AG10803 (cell line): ENCODE data around the gene ACBD6.

Experiments
- DNase-seq: peaks from one replicate; pipeline ENCODE4 v3.0.0; 2010; ENCODE audit warnings: low read depth
- H3K4me3 ChIP-seq: 2 replicates; pipeline ENCODE4 v1.5.1; 2011; ENCODE audit warnings: mild to moderate bottlenecking, low read length, control low read depth
- TF ChIP-seq, protein P1 (sequence below): conservative IDR thresholded peaks from 2 replicates; pipeline ENCODE4 v1.5.1; 2011; ENCODE audit warnings: mild to moderate bottlenecking, low read length, control low read depth, inconsistent platforms

ACBD6 gene

DNA sequence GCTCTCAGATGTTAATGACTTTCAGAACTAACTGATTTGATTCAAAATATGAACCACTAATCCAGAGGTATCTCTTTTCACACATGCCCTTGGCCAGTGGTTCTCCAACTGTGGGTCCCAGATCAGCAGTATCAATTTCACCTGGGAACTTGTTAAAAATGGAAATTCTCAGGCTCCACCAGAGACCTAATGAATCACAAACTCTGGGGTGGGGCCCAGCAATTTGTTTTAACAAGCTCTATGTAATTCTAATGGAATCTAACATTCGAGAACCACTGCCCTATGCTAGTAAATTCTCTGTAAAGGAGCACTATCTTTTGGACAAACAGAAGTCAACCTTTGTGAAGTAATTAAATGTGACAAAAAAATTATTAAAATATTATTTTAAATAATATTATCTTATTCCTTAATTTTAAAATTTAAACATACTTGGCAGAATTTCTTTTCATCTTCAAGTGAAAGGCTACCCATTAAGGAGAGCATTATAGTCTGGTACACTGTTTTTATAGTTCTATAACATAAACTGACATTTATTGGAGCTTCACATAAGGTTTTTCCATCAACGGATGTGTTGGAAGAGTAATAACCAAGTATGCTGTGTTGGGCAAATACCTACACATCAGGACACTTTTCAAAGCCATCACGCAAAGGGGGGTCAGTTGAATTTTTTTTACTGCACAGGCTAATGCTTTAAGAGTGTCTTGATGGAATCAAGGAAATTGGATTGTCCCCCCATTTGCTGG lies 141.9 kb downstream of the ACBD6 start:
- no peak overlapping the region for H3K4me3 ChIP-seq
- peak; percentile 22 for DNase-seq
- TF ChIP-seq, protein P1, sequence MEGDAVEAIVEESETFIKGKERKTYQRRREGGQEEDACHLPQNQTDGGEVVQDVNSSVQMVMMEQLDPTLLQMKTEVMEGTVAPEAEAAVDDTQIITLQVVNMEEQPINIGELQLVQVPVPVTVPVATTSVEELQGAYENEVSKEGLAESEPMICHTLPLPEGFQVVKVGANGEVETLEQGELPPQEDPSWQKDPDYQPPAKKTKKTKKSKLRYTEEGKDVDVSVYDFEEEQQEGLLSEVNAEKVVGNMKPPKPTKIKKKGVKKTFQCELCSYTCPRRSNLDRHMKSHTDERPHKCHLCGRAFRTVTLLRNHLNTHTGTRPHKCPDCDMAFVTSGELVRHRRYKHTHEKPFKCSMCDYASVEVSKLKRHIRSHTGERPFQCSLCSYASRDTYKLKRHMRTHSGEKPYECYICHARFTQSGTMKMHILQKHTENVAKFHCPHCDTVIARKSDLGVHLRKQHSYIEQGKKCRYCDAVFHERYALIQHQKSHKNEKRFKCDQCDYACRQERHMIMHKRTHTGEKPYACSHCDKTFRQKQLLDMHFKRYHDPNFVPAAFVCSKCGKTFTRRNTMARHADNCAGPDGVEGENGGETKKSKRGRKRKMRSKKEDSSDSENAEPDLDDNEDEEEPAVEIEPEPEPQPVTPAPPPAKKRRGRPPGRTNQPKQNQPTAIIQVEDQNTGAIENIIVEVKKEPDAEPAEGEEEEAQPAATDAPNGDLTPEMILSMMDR: no peak

DNA sequence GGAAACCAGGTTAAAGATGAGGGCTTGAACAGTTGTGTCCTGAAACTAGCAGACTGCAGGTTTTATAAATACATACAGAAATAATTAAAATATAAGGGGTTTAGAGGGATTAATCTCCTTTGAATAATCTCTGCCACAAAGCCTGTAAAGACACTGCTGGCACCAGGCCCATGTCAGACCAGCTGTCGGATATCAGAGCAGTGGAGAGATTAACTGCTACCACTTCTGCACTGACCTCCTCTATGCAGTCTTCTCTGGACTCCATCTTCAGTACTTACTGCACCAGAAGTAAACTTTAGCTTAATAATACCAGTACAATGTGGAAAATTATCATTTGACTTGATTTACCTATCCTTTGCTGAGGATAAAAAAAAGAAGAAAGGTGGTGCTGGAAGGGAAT lies 143.7 kb downstream of the ACBD6 start:
- no peak overlapping the region for H3K4me3 ChIP-seq
- DNase-seq: peak; percentile 2
- TF ChIP-seq, protein P1: no peak

DNA sequence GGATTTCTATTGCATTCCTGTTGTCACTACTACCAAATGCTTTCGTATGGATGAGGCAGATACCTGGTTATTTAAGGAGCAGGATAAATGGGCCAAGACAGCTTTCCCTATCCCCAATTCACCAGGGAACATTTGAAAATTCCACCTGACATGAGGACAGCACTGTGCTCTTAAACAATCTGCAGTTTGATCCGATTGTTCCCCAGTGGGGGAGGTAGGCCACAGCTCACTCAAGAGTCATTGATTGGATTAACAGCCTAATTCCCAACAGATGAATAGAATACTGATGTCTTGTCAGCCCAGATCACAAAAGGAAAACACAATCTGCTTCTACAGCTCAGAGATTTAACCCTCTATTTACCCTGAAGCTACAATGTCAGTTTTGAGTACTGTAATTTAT lies 148.4 kb downstream of the ACBD6 start:
- TF ChIP-seq, protein P1: no peak
- no peak for DNase-seq
- H3K4me3 ChIP-seq: no peak overlapping the region

DNA sequence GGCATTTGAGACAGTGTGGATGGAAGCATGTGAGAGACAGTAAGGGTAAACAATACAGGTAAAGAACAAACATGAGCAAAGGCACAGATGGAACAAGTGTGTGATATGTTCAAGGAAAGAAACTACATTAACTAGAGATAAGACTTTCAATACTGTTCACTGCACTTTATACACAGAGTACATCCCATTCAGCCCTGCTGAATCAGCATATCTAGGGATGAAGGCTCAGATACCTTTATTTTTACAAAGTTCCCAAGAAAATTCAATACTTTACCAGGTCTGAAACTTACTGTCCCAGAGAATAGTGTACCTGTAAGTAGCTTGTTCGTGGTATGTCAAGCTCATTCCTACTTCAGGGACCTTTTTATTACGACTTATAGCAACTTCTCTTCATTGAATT lies 149.8 kb downstream of the ACBD6 start:
- TF ChIP-seq, protein P1: no peak
- H3K4me3 ChIP-seq: no peak overlapping the region
- no peak for DNase-seq

DNA sequence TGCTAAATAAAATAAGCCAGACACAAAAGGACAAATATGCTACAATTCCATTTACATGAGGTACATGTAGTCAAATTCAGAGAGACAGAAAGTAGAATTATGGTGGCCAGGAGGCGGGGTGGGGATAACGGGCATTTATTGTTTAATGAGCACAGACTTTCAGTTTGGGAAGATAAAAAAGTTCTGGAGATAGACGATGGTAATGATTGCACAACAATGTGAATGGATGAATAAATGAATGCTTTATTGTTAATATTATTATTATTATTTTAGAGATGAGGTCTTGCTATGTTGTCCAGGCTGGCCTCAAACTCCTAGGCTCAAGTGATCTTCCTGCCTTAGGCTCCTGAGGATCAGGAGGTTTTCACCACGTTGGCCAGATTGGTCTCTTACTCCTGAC lies 150.4 kb downstream of the ACBD6 start:
- H3K4me3 ChIP-seq: no peak overlapping the region
- no peak for DNase-seq
- TF ChIP-seq, protein P1: no peak

DNA sequence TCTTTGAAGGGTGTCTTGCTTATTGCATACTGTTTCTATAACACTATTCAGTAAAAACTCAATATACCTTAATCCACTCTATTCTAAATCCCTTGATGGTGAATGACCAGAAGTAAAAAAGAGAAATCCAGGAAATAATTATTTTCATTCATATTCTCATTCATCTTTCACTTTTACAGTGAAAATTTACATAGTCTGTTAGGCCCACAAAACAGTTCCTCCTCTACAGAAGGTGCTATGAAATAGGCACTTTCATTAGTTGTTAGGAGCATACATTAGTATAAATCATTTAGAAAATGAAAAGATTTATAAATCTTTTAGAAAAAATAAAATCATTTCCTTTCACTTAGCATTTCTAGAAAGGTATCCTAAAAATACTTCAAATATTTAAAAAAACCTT lies 157.2 kb downstream of the ACBD6 start:
- TF ChIP-seq, protein P1: no peak
- H3K4me3 ChIP-seq: no peak overlapping the region
- no peak for DNase-seq

DNA sequence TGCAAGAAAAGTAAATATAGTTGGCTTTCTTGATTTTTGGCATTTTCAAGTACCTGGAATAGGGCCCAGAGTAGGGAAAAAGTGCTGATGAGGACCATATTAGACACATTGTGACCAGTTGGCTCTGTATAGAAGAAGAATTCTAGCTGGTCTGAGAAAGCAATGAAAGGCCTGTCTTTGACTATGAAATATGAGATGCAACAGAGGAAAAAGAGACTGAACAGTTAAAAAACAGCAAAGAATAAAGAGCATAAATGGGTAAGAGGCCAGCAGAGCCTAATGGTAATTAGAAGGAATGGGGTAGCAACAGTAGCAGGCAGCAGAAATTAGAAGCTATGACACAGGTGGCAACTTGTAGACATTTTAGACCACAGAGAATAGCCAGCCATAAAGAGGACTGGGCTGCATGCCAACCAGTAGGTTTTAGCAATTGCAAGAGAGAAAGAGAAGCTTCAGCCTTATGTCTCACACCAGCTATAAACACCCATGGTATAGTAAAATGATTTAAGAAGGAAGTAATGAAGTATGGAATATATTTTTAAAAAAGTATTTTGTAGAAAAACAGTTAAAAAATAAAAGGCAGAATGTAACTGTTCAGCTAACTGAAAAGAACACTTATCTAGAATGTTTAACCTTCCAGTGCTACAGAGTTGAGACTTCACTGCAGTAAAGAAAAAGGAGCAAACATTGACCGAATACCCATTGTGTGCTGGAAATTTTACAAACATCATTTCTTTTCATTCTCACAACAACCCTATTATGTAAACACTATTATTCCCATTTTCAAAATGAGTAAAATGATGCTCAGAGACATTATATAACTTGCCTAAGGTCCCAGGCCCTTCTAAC lies 158.2 kb downstream of the ACBD6 start:
- TF ChIP-seq, protein P1: no peak
- DNase-seq: peak; percentile 37
- H3K4me3 ChIP-seq: no peak overlapping the region
